WTC11 (cell line): ENCODE measurements around the gene FCN3. TPM values are rescaled to one million over a fixed set of nuclear protein-coding genes. Genes with fewer than 3 reads are reported as not detected.
A peak's percentile ranks its signal among the peaks of the same experiment; 100 is the strongest.

ENCODE experiments used
- ATF1 ChIP-seq: sonication (generic); formaldehyde crosslinking; IDR thresholded peaks from 2 replicates; pipeline ENCODE4 v1.8.1; 2023; ENCODE audit warnings: mild to moderate bottlenecking, moderate library complexity, missing genetic modification reagents
- CBFB ChIP-seq: sonication (generic); formaldehyde crosslinking; IDR thresholded peaks from 2 replicates; pipeline ENCODE4 v1.8.1; 2022; ENCODE audit warnings: mild to moderate bottlenecking, low read depth, missing genetic modification reagents
- CDX4 ChIP-seq: fragments of 250-450 bp; sonication (Bioruptor Pico); IDR thresholded peaks from 2 replicates; pipeline ENCODE4 v1.9.0; 2021; ENCODE audit warnings: moderate library complexity, mild to moderate bottlenecking, inconsistent platforms, borderline replicate concordance
- CREM ChIP-seq: sonication (generic); formaldehyde crosslinking; IDR thresholded peaks from 2 replicates; pipeline ENCODE4 v1.8.1; 2022; ENCODE audit warnings: mild to moderate bottlenecking, missing genetic modification reagents, moderate library complexity
- ERG ChIP-seq: fragments of 250-450 bp; sonication (Bioruptor Pico); IDR thresholded peaks from 2 replicates; pipeline ENCODE4 v1.8.0; 2021; ENCODE audit warnings: mild to moderate bottlenecking
- ESRRA ChIP-seq: sonication (generic); formaldehyde crosslinking; IDR thresholded peaks from 2 replicates; pipeline ENCODE4 v1.8.1; 2022; ENCODE audit warnings: mild to moderate bottlenecking, missing genetic modification reagents, borderline replicate concordance
- ETV6 ChIP-seq: sonication (generic); formaldehyde crosslinking; IDR thresholded peaks from 2 replicates; pipeline ENCODE4 v1.8.1; 2022; ENCODE audit warnings: mild to moderate bottlenecking, missing genetic modification reagents
- GABPB1 ChIP-seq: sonication (generic); formaldehyde crosslinking; IDR thresholded peaks from 2 replicates; pipeline ENCODE4 v1.8.1; 2023; ENCODE audit warnings: mild to moderate bottlenecking, missing genetic modification reagents
- HMGA2 ChIP-seq: fragments of 250-450 bp; sonication (Bioruptor Pico); IDR thresholded peaks from 2 replicates; pipeline ENCODE4 v1.4.0; 2021; ENCODE audit warnings: mild to moderate bottlenecking, moderate library complexity
- MLX ChIP-seq: sonication (generic); formaldehyde crosslinking; IDR thresholded peaks from 2 replicates; pipeline ENCODE4 v1.8.1; 2023; ENCODE audit warnings: mild to moderate bottlenecking, missing genetic modification reagents, moderate library complexity
- MYBL2 ChIP-seq: sonication (generic); formaldehyde crosslinking; IDR thresholded peaks from 2 replicates; pipeline ENCODE4 v1.8.1; 2023; ENCODE audit warnings: mild to moderate bottlenecking, moderate library complexity, missing genetic modification reagents
- NR1H2 ChIP-seq: sonication (generic); formaldehyde crosslinking; IDR thresholded peaks from 2 replicates; pipeline ENCODE4 v1.9.0; 2021; ENCODE audit warnings: mild to moderate bottlenecking, moderate library complexity, missing genetic modification reagents
- NR2C2 ChIP-seq: sonication (generic); formaldehyde crosslinking; IDR thresholded peaks from 2 replicates; pipeline ENCODE4 v1.8.0; 2022; ENCODE audit warnings: mild to moderate bottlenecking, missing genetic modification reagents
- PRDM15 ChIP-seq: sonication (generic); formaldehyde crosslinking; IDR thresholded peaks from 2 replicates; pipeline ENCODE4 v1.8.0; 2022; ENCODE audit warnings: missing genetic modification reagents
- USF1 ChIP-seq: sonication (generic); formaldehyde crosslinking; IDR thresholded peaks from 2 replicates; pipeline ENCODE4 v1.8.0; 2022; ENCODE audit warnings: mild to moderate bottlenecking, missing genetic modification reagents
- USF2 ChIP-seq: sonication (generic); formaldehyde crosslinking; IDR thresholded peaks from 2 replicates; pipeline ENCODE4 v1.8.1; 2023; ENCODE audit warnings: mild to moderate bottlenecking, missing genetic modification reagents, moderate library complexity
- ZNF138 ChIP-seq: sonication (generic); formaldehyde crosslinking; conservative IDR thresholded peaks from 2 replicates; pipeline ENCODE4 v1.8.1; 2022; ENCODE audit warnings: mild to moderate bottlenecking, moderate library complexity, missing genetic modification reagents
- ZNF219 ChIP-seq: sonication (generic); formaldehyde crosslinking; IDR thresholded peaks from 2 replicates; pipeline ENCODE4 v1.8.0; 2023; ENCODE audit warnings: missing genetic modification reagents, mild to moderate bottlenecking, borderline replicate concordance
- ZNF532 ChIP-seq: fragments of 250-450 bp; sonication (Bioruptor Pico); IDR thresholded peaks from 2 replicates; pipeline ENCODE4 v1.9.0; 2021; ENCODE audit warnings: mild to moderate bottlenecking, borderline replicate concordance
- total RNA-seq: library from RNA; stranded (reverse); gene quantifications from 3 replicates; pipeline ENCODE4 v1.2.3, GENCODE V29; 2021

The FCN3 gene
- total RNA-seq, 1 experiment from 2014 or later: 0.98 TPM

- TF ChIP-seq MLX (CRISPR knock-in tag) (0 out of 2 replicates have a peak, but pooled peaks have one; percentile 93), ATF1 (CRISPR knock-in tag) (peak; percentile 77), PRDM15 (CRISPR knock-in tag) (peak; percentile 79), USF1 (peak; percentile 75), CREM (CRISPR knock-in tag) (peak; percentile 62; the same call in 1 of the 2 replicates), USF2 (CRISPR knock-in tag) (peak; percentile 88), HMGA2 (no peak), ZNF138 (peak; percentile 25; the same call in 1 of the 2 replicates), ETV6 (CRISPR knock-in tag) (peak; percentile 69; the same call in 1 of the 2 replicates), CDX4 (CRISPR knock-in tag) (no peak), NR1H2 (peak; percentile 17; the same call in 1 of the 2 replicates), NR2C2 (no peak; the same call in 1 of the 2 replicates), ERG (CRISPR knock-in tag) (no peak), MYBL2 (CRISPR knock-in tag) (peak; percentile 91; the same call in 1 of the 2 replicates), GABPB1 (CRISPR knock-in tag) (no peak), ESRRA (peak; percentile 84; the same call in 1 of the 2 replicates), ZNF219 (CRISPR knock-in tag) (peak; percentile 76; the same call in 1 of the 2 replicates), ZNF532 (CRISPR knock-in tag) (no peak; the same call in 1 of the 2 replicates), CBFB (CRISPR knock-in tag) (no peak; the same call in none of the 2 replicates)
Observed at GRCh38 chr1:27349784-27350662, 24.6 kb downstream of the FCN3 start (continued).
